ENCODE measurements around the gene TOP2A. TPM values are rescaled to one million over a fixed set of nuclear protein-coding genes. Genes with fewer than 3 reads are reported as not detected.
A peak's percentile ranks its signal among the peaks of the same experiment; 100 is the strongest.

Gene TOP2A
- total RNA-seq, 1 experiment from 2014 or later, result 141 TPM

DNA sequence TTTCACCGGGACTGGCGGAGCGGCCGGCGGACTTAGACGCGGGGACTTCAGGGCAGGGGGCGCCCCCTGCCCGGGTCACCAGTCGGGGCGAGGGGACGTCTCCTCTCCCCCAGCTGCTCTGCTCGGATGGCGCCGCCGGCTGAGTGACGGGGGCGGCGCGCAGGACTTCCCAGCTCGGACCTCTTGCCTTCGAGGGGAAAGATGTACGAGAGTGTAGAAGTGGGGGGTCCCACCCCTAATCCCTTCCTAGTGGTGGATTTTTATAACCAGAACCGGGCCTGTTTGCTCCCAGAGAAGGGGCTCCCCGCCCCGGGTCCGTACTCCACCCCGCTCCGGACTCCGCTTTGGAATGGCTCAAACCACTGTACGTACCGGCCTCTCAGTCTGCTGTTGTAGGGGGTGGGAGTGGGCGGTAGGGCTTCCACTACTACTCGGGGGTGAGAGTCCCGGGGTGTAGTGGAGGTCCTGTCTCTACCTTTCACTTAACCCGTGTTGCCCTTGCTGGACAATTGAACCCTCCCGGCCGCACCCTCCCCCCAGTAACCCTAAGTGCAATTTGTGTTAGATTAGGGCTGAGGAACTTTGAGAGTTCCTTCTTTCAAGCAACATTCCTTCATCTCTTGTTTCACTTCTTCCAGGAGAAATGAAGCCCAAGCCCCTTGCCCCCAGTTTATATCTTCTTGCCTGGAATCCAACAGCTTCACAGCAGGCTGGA lies 75.0 kb downstream of the TOP2A start:
- TF ChIP-seq, protein P1, sequence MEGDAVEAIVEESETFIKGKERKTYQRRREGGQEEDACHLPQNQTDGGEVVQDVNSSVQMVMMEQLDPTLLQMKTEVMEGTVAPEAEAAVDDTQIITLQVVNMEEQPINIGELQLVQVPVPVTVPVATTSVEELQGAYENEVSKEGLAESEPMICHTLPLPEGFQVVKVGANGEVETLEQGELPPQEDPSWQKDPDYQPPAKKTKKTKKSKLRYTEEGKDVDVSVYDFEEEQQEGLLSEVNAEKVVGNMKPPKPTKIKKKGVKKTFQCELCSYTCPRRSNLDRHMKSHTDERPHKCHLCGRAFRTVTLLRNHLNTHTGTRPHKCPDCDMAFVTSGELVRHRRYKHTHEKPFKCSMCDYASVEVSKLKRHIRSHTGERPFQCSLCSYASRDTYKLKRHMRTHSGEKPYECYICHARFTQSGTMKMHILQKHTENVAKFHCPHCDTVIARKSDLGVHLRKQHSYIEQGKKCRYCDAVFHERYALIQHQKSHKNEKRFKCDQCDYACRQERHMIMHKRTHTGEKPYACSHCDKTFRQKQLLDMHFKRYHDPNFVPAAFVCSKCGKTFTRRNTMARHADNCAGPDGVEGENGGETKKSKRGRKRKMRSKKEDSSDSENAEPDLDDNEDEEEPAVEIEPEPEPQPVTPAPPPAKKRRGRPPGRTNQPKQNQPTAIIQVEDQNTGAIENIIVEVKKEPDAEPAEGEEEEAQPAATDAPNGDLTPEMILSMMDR (IDR thresholded peaks at IDR 0.05 in 2 of 3, conservative IDR thresholded peaks at IDR 0.05 in 1 of 3; ENCODE audit: borderline replicate concordance in 1 of 3, insufficient read depth in 1 of 3, low read depth in 2 of 3, low read length in 2 of 3), result no peak
- TF ChIP-seq ELF1 (IDR thresholded peaks at IDR 0.05; ENCODE audit: borderline replicate concordance, low read depth) (no peak), JUND (IDR thresholded peaks at IDR 0.05) (no peak), CBX3 (IDR thresholded peaks at IDR 0.05; ENCODE audit: low read depth) (no peak), POLR2AphosphoS5 (IDR thresholded peaks at IDR 0.05; ENCODE audit: low read depth, low read length) (no peak), YY1 (IDR thresholded peaks at IDR 0.05; ENCODE audit: extremely low read depth, insufficient replicate concordance, low read depth, low read length) (no peak), RAD21 (IDR thresholded peaks at IDR 0.05; ENCODE audit: low read depth) (no peak), ZFX (IDR thresholded peaks at IDR 0.05) (no peak), SP1 (IDR thresholded peaks at IDR 0.05; ENCODE audit: low read depth) (no peak), EZH2 (IDR thresholded peaks at IDR 0.05) (no peak), TCF7L2 (IDR thresholded peaks at IDR 0.05; ENCODE audit: borderline replicate concordance, extremely low read depth, insufficient read depth, insufficient read length) (no peak)
- TF ChIP-seq, protein P2, sequence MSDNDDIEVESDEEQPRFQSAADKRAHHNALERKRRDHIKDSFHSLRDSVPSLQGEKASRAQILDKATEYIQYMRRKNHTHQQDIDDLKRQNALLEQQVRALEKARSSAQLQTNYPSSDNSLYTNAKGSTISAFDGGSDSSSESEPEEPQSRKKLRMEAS (IDR thresholded peaks at IDR 0.05), result no peak
- Histone ChIP-seq H2AFZ (ENCODE audit: low read depth, low read length, poor library complexity, severe bottlenecking) (no peak overlapping the region), H3K9me2 (ENCODE audit: insufficient read depth) (no peaks in the 10 kb centered on the region), H3K36me3 (ENCODE audit: control insufficient read depth in 1 of 2, insufficient read depth in 2 of 2, low read length in 2 of 2) (peaks cover 0 to 4% of the 10 kb centered on the region in 2 experiments; a peak in 1 of 4 replicates), H3K79me2 (ENCODE audit: insufficient read depth, low read length) (peaks cover 84% of the 10 kb centered on the region), H3K9me3 (ENCODE audit: control insufficient read depth in 1 of 2, insufficient read depth in 1 of 2, low read depth in 1 of 2, low read length in 2 of 2) (no peaks in the 10 kb centered on the region), H3K4me1 (ENCODE audit: control insufficient read depth in 1 of 2, insufficient read depth in 2 of 2, low read length in 2 of 2) (peaks cover 24 to 62% of the 10 kb centered on the region in 2 experiments), H3K4me3 (replicated peaks in 1 of 2; ENCODE audit: low read depth in 1 of 2, low read length in 2 of 2) (peak overlapping the region in 1 of 2 experiments; percentile 68; a peak in 2 of 4 replicates), H3K9ac (ENCODE audit: low read length) (peak overlapping the region; percentile 73; the same call in 1 of the 2 replicates), H3K27ac (ENCODE audit: low read depth, low read length) (peak overlapping the region; percentile 43; the same call in 1 of the 2 replicates), H4K20me1 (ENCODE audit: insufficient read depth) (no peaks in the 10 kb centered on the region; the same call in 1 of the 2 replicates), H3K4me2 (ENCODE audit: low read length) (peak overlapping the region; percentile 80), H3K27me3 (ENCODE audit: insufficient read depth, low read length) (no peaks in the 10 kb centered on the region)
- intact Hi-C loops (cut with micrococcal nuclease), result no loop called here
- ATAC-seq, result no peak
- ChIA-PET POLR2A (no interaction called here), CTCF (no interaction called here), RAD21 (ENCODE audit: low non-redundant PET in 1 of 2, low total read pairs in 2 of 2, uncharacterized antibody in 2 of 2, unreplicated experiment in 2 of 2) (interaction anchor here in 1 of 2 experiments (0.7 kb wide), 1 partner anchor 192 kb away, joined by 3 read pairs; no protein-coding TSS in a partner anchor)
- no peak for DNase-seq (ENCODE audit: low read depth, low spot score)
- BruUV-seq (replicated peaks), result TSS peak; percentile 35
